Measurements from ENCODE around the gene ABLIM2.
"Not testable (repeated sequence)": the region's sequence is repeated elsewhere in the genome, so short reads cannot be mapped to it uniquely, and the experiment has no call there.

ABLIM2 gene

DNA sequence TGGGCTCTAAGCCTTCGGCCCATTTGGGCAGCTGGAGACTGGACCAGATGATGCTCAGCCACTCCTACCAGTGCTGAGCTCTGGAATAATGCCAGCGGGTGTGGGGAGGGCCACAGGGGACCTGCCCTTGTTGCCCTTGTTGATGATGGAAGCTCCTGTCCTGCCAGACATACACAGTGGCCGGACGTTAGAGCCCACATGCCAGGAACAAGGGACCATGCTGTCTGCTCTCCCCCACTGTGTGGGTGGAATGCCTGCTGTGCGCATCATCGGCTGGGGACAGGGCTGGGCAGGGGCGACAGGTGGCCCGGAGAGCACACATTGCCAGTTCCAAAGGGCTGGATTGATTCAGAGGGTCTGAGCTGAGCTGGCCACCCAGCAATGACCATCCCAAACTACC is 2.0 kb downstream of the ABLIM2 start:
- no peak for DNase-seq

GRCh38 chr4:8155660-8156421 is 2.8 kb downstream of the ABLIM2 start:
- no peak for DNase-seq

DNA sequence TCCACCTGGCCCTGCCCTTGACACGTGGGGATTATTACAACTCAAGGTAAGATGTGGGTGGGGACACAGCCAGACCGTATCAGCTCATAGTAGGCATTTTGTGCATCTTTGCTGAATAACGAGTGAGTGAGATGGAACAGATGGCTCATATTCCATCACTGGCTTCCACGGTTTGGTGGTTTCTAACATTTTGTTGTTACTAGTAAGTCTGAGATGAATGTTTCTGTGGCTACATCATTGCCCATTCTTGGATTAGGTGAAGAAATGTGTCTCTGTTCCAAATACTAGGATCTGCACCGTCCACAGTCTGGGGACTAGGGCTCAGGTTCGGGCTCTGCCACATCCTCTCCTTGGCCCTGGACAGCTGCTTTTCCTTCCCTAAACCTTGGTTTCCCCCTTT is 3.6 kb downstream of the ABLIM2 start:
- DNase-seq: no peak

GRCh38 chr4:8153441-8153840 is 5.2 kb downstream of the ABLIM2 start:
- DNase-seq: no peak

DNA sequence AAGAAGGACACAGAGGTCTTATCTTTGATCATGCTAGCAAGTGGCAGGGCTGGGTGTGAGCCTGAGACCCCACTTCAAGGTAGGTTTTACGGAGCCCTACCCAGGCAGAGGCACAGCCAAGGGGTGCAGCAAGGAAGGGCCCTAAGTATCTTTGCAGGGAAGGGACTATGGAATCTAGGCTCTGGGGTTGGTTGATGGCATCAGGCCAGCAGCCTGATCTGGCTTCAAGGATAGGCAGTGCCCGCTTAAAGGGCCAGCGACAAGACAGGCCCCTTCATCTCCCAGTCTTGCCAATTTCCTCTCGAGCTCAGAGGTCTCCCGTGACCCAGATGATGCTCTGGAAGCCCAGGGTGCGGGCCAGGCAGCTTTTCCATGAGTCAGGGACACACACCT is 5.8 kb downstream of the ABLIM2 start:
- DNase-seq: no peak

DNA sequence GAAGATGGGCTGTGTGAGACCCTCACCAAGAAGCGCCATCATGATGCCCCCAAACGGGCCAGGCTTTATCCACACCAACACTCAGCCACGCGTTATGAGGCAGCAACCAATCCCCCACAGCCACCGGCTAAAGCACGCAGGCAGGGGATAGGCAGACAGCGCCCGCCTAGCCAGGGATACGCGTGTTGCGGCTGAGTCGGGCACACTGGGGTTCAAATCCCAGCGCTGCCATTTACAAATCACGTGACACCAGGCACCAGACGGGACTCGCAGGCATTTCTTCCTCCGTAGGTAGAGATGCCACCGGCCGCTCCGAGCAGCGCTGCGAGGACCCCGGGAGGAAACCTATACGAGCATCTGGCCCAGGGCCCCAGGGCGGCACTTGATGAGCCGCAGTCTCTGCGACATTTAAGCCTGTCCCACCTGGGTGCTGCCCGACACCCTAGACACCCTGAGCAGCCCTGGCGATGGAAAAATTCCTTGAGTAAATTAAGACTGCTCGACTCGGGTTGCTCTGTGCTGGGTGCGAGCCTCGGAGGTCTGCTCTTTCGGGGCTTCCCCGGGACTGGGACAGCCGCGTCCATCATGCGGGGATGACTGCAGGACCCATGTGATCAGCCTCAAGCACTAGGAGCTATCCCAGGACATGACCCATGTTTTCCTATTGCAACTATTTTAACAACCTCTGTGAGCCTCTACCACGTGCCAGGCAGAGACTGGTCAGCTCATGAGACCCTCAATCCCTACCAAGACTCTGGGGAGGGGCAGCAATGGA is 6.3 kb downstream of the ABLIM2 start:
- DNase-seq: no peak

- no peak for DNase-seq
Measured at GRCh38 chr4:8151165-8151650, 7.4 kb downstream of the ABLIM2 start.

GRCh38 chr4:8150152-8151090 is 8.2 kb downstream of the ABLIM2 start:
- no peak for DNase-seq

GRCh38 chr4:8149664-8150063 is 8.9 kb downstream of the ABLIM2 start:
- DNase-seq: no peak

GRCh38 chr4:8148785-8149435 is 9.7 kb downstream of the ABLIM2 start:
- DNase-seq: no peak

- DNase-seq: no peak
Measured at GRCh38 chr4:8148159-8148558, 10.5 kb downstream of the ABLIM2 start.

DNA sequence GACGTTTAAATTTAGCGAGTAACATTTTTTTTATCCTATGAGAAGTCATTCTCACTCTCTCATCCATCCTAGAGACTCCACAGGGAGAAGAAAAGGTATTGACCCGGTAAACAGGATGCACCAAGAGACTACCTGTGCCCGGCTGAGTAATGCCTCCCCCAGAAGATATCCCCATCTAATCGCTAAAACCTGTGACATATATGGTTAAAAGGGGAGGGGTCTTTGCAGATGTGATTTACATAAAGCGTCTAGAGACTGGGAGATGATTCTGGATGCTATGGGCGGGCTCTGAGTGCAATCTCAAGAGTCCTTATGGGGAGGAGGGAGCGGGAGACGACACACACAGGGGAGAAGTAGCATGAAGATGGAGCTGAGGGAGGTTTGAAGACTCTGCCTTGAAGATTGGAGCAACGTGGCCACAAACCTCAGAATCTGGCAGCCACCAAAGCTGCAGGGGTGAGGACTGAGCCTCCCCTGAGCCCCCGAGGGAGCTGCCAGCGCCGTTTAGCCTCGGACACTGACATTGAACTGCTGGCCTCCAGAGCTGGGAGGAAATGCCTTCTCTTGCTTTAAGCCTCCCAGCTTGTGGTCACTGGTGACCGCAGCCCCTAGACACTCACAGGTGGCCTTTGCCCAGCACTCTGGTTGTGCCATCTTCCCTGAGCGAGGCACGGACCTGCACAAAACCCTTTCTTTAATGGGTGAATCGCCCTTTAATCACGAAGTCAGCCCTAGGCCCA is 11.2 kb downstream of the ABLIM2 start:
- no peak for DNase-seq

- DNase-seq: no peak
Measured at GRCh38 chr4:8146157-8146556, 12.5 kb downstream of the ABLIM2 start.

GRCh38 chr4:8144359-8144758 is 14.3 kb downstream of the ABLIM2 start:
- DNase-seq: no peak

DNA sequence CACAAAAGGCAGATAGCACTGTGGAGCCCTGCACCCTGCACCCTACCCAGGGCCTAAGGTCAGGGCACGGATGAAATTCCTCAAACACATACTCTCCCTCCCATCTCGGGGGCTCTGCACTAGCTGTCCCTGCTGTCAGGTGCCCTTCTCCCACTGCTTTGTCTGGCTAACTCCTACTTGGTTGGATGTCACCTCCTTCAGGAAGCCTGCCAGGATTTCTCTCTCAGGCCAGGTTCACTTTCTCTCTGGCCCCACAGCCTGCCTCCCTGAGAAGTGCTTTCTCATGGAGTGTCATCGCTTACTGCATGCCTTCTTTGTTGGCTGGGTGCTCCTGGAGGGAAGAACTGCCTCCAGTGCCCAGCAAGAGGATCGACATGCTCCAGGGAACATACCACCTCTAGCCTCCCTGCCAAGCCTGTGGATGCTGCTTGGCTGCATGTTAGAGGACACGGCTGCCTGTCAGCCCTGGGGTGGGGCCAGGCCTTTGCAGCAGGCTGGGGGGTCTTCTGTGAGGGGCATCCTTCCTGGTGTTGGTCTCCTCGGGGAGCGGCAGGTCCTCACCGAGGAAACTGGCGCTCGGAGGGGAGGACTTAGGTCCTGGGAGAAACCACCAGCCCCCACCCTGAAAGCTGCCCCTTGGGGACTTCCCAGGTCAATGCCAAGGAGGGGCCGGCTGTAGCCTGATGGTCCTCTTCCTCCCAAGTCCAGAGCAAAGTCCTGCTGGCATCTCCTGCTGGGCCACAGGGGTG is 15.0 kb downstream of the ABLIM2 start:
- no peak for DNase-seq

DNA sequence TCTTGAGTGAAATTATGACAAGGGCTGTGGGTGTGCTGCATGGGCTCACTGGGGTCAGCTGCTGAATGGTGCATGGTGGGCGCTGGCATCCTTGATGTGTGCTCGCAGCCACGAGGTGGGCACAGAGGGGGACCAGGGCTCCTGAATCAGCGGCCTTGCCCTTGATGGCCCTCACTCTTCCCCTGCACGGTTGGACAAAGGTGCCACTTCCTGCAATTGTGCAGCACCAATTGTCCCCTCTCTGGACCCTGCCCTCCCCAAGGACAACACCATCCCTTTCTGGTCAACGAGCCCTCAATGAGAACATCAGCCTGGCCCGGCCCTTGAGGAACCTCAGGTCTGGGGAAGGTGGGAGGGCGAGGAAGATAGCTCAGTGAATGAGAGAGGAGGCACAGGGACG is 16.1 kb downstream of the ABLIM2 start:
- DNase-seq: no peak

- no peak for DNase-seq
Measured at GRCh38 chr4:8141935-8142334, 16.7 kb downstream of the ABLIM2 start.

DNA sequence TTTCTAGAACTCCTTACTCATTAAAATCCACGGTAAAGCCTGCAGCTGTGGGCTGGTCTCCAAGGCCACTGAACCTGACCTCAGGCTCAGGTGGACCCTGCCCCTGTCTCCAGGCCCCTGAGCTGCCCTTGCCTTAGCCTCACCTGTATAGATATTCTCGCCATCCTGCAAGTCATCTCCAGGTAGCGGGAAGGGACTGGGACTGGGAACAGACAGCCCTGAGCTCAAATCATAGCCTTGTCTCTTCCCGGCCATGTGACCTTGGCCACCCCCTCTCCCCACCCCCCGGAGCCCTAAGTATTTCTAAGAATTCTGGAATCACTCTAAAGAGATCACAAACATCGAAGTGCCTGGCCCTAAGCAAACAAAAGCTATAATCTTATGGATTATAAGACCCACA is 17.7 kb downstream of the ABLIM2 start:
- no peak for DNase-seq

GRCh38 chr4:8139726-8140125 is 18.9 kb downstream of the ABLIM2 start:
- not testable (repeated sequence) for DNase-seq

- DNase-seq: no peak
Measured at GRCh38 chr4:8136972-8137710, 21.5 kb downstream of the ABLIM2 start.

Data from activated gamma-delta T cell treated with Interleukin-2 at 50 U/mL for 16 hours (primary cell).